ENCODE measurements around the gene NUBP2.

NUBP2 gene

GRCh38 chr16:1754204-1754603 is 28.6 kb upstream of the NUBP2 start:
- Histone ChIP-seq H3K9me3 (ENCODE audit: insufficient read depth, low read depth, low read length) (no peaks in the 10 kb centered on the region), H3K4me3 (ENCODE audit: low read length, poor library complexity, severe bottlenecking) (no peak overlapping the region)
- no peak for TF ChIP-seq CTCF (conservative IDR thresholded peaks at IDR 0.05; ENCODE audit: low read length)
- no peak for TF ChIP-seq EZH2phosphoT487 (IDR thresholded peaks at IDR 0.05; ENCODE audit: borderline replicate concordance)

GRCh38 chr16:1757714-1758461 is 24.9 kb upstream of the NUBP2 start:
- Histone ChIP-seq H2AFZ (ENCODE audit: low read length) (no peak overlapping the region), H3K36me3 (ENCODE audit: insufficient read depth, low read length) (no peaks in the 10 kb centered on the region), H3F3A (ENCODE audit: low read depth) (no peaks in the 10 kb centered on the region), H3K9ac (ENCODE audit: low read depth, low read length, poor library complexity, severe bottlenecking) (no peak overlapping the region), H4K20me1 (ENCODE audit: insufficient read depth, low read length, poor library complexity, severe bottlenecking) (no peaks in the 10 kb centered on the region), H3K79me2 (ENCODE audit: insufficient read depth, low read length) (no peaks in the 10 kb centered on the region), H3K4me2 (ENCODE audit: low read depth, low read length, poor library complexity, severe bottlenecking) (no peak overlapping the region), H3K9me3 (ENCODE audit: insufficient read depth, low read depth, low read length) (no peaks in the 10 kb centered on the region), H3K4me3 (ENCODE audit: low read length, poor library complexity, severe bottlenecking) (no peak overlapping the region), H3K9me2 (replicated peaks; ENCODE audit: low read depth, low read length) (no peaks in the 10 kb centered on the region), H3K27me3 (ENCODE audit: insufficient read depth, low read length, poor library complexity, severe bottlenecking) (no peaks in the 10 kb centered on the region), H3K4me1 (ENCODE audit: insufficient read depth, low read length, poor library complexity, severe bottlenecking) (no peaks in the 10 kb centered on the region)
- no peak for TF ChIP-seq CTCF (conservative IDR thresholded peaks at IDR 0.05; ENCODE audit: low read length)
- no peak for TF ChIP-seq EZH2phosphoT487 (IDR thresholded peaks at IDR 0.05; ENCODE audit: borderline replicate concordance)

More at GRCh38 chr16:1754204-1754603, 28.6 kb upstream of the NUBP2 start:
- no peaks in the 10 kb centered on the region for H3K4me1 ChIP-seq (ENCODE audit: insufficient read depth, low read length, poor library complexity, severe bottlenecking)
- H3F3A ChIP-seq (ENCODE audit: low read depth) = no peaks in the 10 kb centered on the region
- no peak overlapping the region for H2AFZ ChIP-seq (ENCODE audit: low read length)
- H3K9me2 ChIP-seq (replicated peaks; ENCODE audit: low read depth, low read length) = no peaks in the 10 kb centered on the region
- no peak overlapping the region for H3K9ac ChIP-seq (ENCODE audit: low read depth, low read length, poor library complexity, severe bottlenecking)
- H3K36me3 ChIP-seq (ENCODE audit: insufficient read depth, low read length) = no peaks in the 10 kb centered on the region; the same call in 1 of the 2 replicates
- H4K20me1 ChIP-seq (ENCODE audit: insufficient read depth, low read length, poor library complexity, severe bottlenecking) = no peaks in the 10 kb centered on the region
- H3K27me3 ChIP-seq (ENCODE audit: insufficient read depth, low read length, poor library complexity, severe bottlenecking) = no peaks in the 10 kb centered on the region
- H3K4me2 ChIP-seq (ENCODE audit: low read depth, low read length, poor library complexity, severe bottlenecking) = no peak overlapping the region
- H3K79me2 ChIP-seq (ENCODE audit: insufficient read depth, low read length) = no peaks in the 10 kb centered on the region

- H2AFZ ChIP-seq (ENCODE audit: low read length) = no peak overlapping the region
- H3K79me2 ChIP-seq (ENCODE audit: insufficient read depth, low read length) = no peaks in the 10 kb centered on the region
- no peak overlapping the region for H3K4me2 ChIP-seq (ENCODE audit: low read depth, low read length, poor library complexity, severe bottlenecking)
- no peaks in the 10 kb centered on the region for H3K4me1 ChIP-seq (ENCODE audit: insufficient read depth, low read length, poor library complexity, severe bottlenecking)
- H3F3A ChIP-seq (ENCODE audit: low read depth) = no peaks in the 10 kb centered on the region
- TF ChIP-seq CTCF (conservative IDR thresholded peaks at IDR 0.05; ENCODE audit: low read length) (no peak), EZH2phosphoT487 (IDR thresholded peaks at IDR 0.05; ENCODE audit: borderline replicate concordance) (no peak)
- no peaks in the 10 kb centered on the region for H3K27me3 ChIP-seq (ENCODE audit: insufficient read depth, low read length, poor library complexity, severe bottlenecking)
- H3K4me3 ChIP-seq (ENCODE audit: low read length, poor library complexity, severe bottlenecking) = no peak overlapping the region
- no peak overlapping the region for H3K9ac ChIP-seq (ENCODE audit: low read depth, low read length, poor library complexity, severe bottlenecking)
- H3K9me2 ChIP-seq (replicated peaks; ENCODE audit: low read depth, low read length) = no peaks in the 10 kb centered on the region
- H3K36me3 ChIP-seq (ENCODE audit: insufficient read depth, low read length) = no peaks in the 10 kb centered on the region
- H3K9me3 ChIP-seq (ENCODE audit: insufficient read depth, low read depth, low read length) = no peaks in the 10 kb centered on the region
- no peaks in the 10 kb centered on the region for H4K20me1 ChIP-seq (ENCODE audit: insufficient read depth, low read length, poor library complexity, severe bottlenecking)
These were observed 23.8 kb upstream of the NUBP2 start for GRCh38 chr16:1758923-1759322.
